Superior temporal gyrus (tissue), 1 donor: ENCODE measurements around the gene HEBP2.

Experiments used
- DNase-seq: peaks from one replicate; pipeline ENCODE4 v3.0.0-alpha.2; 2016; ENCODE audit errors: extremely low spot score

HEBP2 gene

DNA sequence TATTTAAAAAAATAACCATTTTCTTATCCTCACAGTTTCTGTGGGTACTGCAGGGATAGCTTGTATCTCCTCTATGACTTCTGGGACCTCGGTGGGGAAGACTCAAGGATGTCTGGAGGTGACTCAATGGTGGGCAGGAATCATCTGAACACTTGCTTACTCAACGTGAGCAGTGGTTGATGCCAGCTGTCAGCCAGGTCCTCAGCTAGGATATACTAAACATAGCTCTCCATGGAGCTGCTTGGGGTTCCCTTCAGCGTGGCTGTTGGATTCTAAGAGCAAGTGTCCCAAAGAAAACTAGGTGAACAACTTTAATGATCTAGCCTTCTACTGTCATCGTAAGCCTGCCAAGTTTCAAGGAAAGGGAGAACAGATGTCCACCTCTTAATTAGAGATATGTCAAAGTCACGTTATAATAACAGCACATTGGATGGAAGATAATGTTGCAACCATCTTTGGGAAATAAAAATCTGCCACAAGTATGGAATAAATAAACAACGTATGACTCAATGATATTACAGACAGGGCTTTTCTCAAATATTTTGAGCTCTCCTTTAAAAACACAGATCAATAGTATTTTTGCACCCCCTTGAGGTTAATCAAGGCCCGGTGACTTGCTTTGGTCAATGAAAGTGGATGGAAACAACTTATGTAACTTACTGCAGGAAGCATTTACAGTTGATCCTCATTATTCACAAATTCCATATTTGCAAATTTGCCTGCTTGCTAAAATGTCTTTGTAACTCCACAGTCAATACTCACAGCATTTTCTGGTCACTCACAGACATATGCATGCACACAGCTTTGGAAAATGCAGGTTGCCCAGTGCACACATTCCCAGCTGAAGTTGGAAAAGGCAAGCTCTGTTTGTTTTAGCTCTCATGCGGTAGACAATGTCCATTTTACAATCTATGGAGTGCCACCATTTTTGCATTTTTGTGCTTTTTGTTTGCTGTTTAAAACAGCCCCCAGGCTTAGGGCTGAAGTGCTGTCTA, 6.6 kb upstream of the HEBP2 start:
- no peak for DNase-seq

DNA sequence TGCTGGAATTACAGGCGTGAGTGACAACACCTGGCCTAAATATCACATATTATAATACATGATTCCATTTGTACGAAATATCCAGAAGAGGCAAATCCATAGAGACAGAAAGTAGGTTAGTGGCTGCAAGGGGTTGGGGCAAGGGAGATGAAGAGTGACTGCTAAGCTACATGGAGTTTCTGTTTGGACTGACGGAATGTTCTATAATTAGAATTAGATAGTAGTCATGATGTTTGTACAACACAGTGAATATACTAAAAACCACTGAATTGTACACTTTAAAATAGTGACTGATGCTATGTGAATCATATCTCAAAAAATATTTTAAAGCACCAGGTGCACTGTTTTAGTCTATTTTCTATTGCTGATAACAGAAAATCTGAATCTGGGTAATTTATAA, 3.7 kb upstream of the HEBP2 start:
- DNase-seq, result no peak

DNA sequence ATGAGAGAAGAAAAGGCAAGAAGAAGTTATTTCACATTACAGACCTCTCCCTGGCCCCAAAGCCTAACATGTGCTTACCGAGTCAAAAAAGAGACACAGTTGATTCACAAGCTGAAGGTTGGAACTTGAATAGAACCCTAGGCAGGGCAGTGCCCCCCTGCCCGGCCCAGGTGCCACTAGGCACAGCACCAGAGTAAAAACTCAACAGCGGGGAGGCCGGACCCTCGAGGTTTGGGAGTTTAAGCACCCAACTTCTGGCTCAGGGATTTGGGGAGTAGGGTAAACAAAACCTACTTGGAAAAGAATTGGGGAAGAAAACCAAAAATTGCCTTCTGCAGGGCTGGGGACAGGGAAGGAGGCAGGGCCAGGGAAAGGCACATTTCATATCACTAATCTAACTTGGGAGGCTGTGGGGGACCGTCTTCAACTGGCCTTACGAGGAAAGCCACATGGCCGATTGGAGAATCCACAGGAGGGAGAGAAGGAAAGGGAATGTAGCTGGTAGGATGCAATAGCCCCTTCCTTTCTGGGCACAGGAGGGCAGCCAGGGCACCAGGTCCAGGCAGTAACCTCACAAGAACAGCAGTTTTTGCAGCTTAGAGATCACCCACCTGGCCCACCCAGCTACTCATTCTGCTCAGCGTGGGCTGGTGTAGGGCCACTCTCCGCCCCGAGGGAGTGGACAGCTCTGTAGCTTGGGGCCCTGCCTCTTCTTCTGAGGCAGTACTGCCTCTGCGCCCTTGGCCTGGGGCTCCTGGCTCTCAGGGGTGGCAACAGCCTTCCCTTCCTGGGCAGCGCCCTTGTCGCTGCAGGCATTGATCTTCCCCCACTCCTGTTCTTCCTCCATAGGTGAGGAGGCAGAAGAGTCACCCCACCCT, 1.8 kb upstream of the HEBP2 start:
- no peak for DNase-seq

DNA sequence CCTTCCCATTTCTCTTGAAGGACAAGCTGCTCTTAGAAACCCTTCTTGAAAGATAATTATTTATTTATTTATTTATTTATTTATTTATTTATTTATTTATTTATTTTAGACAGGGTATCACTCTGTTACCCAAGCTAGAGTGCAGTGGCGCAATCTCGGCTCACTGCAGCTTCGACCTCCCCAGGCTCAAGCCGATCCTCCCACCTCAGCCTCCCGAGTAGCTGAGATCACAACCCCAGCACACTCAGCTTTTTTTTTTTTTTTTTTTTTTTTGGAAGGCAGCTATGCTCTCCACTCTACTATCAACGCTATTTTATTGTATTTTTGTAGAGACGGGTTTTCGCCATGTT, 1.2 kb upstream of the HEBP2 start:
- DNase-seq, result no peak

DNA sequence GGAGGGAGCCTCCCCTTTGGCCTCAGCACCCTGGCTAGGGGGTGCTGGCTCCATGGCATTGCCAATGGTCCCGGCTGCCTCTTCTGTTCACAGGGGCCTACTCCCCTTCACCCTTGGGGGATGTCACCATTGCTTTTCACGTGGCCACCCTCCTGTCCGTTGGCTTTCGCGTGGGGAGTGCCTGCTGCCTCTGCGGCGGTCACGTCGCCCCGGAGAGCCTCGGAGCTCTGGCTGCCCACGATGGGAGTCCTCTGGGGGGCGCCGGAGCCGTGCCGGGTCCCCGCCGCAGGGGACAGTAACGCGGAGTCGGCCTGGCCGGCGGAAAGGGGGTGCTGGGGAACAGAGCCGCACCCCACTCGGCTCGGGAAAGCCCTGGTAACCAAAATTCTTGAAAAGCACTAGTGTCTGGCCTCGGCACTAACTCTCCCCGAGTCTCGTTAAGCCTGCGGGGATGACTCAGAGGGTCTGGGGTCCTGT, 661 bp upstream of the HEBP2 start:
- no peak for DNase-seq

DNA sequence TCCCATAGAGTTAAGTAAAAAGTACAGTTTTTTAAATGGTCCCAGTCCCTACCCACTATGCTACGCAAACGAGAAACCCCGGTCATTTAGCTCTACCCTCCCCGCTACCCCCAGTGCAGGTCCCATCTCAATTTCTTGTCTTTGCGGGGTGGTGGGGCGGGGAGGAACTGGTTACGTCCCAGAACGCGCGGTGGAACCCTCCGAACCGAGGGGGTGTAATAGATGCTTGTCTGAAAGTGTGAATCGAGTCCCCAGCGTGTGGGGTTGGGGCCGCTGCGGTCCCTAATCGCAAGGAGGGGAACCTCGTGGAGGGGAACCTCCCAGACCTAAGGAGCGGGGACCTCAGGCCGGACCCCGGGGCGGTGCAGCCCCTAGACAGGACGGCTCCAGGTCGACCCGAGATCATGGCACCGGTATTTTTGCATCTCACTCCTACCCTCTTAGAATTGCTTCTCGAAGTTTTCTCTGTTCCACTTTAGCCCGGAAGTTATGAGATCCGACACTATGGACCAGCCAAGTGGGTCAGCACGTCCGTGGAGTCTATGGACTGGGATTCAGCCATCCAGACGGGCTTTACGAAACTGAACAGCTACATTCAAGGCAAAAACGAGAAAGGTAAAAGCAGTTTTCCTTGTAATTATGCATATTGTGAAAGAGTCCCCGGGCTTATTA, 779 bp downstream of the HEBP2 start:
- no peak for DNase-seq

DNA sequence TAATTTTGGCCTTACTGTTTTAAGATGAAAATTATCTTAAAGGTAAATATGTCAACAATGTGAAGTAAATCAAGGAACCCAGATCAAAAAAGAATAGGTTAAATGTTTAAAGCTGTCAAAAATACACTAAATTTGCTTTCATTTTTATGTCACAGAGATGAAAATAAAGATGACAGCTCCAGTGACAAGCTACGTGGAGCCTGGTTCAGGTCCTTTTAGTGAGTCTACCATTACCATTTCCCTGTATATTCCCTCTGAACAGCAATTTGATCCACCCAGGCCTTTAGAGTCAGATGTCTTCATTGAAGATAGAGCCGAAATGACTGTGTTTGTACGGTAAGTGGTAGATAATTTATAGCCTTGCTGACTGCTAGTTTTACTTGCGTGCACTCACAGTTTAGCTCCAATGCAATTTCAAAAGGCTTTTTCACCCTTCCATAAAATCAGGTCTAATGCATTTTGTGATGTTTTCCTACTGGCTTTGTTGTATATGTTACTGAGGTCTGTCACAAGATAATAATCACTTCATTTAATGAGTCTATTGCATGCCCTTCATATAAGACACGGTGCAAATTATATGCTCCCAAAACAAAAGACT, 1.9 kb downstream of the HEBP2 start:
- no peak for DNase-seq

DNA sequence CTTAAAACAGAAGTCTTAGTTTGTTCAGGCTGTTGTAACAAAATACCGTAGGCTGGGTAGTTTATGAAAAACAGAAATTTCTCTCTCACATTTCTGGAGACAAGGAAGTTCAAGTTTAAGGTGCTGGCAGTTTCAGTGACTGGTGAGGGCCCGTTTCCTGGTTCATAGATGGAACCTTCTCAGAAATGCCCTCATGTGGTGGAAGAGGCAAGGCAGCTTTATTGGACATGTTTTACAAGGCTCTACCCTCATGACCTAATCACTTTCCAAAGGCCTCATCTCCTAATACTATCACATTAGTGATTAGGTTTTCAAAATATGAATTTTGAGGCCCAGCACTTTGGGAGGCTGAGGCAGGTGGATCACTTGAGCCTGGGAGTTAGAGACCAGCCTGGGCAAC, 2.4 kb downstream of the HEBP2 start:
- DNase-seq, result no peak

DNA sequence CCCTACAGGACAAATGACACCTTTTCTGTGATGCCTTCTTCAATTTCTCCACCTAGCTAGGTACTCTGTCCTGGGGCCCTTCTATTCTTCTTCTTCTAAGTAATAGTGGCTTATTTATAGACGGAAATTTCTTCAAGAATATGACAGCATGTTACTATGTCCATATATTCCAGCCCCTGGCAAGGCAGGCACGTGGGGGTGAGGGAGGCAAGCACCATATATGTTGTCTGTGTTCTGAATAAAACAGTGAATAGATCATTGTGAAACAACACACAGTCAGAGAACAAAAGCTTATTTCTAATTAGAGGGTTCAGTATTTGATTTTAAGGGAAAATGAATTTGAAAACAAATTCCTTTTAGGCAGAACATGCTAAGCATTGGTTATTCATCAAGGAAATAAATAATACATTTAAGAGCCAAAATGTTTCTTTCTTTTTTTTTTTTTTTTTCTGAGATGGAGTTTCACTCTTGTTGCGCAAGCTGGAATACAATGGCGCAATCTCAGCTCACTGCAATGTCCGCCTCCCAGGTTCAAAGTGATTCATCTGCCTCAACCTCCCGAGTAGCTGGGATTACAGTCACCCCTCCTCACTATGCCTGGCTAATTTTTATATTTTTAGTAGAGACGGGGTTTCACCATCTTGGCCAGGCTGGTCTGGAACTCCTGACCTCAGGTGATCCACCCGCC, 6.2 kb downstream of the HEBP2 start:
- DNase-seq, result no peak

DNA sequence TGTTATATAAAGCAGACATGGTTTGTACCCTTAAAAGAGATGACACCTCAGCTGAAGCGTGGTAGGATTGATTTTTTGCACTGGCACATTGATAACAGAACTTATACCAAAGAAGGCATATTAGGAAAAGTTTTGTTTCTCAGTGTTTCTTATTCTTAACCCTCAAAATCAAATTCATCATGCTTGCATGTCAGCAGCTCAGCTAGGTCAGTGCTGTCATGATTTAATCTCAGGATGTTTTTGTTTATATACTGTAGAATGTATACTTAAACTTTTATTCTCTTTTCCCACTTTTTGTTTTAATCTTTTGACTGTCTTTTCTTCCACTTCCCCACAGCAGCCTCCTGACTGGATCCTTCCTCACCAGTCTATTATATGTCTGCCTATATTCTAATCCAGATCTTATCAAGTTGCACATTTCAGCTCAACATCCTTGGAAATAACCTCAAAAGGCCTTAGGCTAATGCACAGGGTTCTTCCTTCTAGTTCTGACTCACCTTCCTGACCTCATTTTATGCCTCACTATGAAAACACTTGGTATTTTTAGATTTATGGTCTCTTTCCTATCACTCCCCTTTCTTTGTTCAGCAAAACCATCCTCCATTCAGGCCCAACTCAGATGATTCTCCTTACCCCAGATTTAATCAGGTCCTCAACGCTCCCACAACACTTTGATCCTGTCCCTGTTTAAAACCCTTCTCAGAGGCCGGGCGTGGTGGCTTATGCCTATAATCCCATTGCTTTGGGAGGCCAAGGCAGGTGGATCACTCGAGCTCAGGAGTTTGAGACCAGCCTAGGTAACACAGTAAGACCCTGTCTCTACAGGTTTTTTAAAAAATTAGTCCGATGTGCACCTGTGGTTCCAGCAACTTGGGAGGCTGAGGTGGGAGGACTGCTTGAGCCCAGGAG, 7.2 kb downstream of the HEBP2 start:
- DNase-seq, result no peak

DNA sequence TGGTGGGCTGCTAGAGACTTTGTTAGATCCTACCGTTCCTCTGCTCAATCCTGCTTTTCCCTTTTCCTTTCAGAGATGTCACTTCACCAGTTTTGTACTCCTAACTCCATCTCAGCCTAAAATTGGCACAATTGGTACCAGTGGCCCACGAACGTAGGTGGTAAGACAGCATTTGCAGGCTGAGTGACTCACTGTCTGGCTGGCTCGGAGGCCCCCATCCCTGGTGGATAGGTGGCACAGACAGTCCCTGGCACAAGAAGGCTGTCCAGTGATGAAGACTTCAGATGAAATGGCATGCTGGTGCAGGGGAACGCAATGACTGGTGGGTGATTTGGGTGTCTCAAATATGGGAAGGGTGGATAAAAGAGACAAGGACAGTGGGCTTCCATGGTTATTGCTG, 11.1 kb downstream of the HEBP2 start:
- no peak for DNase-seq

DNA sequence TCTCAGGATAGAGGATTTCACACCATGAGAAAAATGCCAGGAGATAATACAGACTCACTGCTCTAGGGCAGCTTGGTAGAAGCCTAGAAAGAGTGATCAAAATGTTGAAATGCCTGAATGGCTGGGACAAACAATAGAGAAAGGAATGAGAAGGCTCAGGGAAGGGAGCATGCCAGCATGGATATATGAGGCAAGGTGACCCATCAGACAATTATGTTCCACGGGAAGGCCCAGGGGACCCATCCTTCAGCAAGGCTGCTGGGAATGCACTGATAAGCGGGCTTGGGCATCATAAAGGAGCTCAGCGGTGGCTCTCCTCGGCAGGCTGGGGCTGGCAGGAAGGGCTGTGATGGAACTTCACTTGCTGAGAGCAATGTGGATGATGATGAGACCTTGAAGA, 12.2 kb downstream of the HEBP2 start:
- DNase-seq, result no peak

DNA sequence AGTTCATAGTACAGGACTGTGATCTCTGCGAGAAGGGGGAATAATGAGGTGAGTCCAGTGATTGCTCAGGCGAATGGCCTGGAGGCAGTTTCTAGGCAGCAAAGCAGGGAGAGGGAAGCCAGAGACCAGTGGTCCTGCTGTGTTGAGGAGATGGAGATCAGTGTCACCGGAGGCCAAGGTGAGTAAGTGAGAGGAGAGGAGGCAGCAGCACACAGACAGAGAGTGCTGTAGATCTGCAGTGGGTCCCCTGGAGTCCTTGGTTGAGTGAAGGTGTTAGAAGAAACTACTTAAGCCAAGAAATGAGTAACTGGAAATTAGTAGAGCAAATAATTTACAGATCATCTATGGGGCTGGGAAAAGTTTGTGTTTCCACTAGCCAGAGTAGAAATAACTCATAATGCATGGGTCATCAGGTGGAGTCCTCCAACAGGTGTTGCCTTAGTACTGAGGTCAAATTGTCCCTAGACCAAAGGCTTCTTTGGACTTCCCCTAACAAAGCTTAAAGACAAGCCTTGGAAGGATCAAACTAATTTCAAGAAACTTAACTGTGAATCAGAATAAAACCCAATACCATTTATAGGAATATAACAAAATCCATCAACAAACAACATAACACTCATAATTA, 13.6 kb downstream of the HEBP2 start:
- no peak for DNase-seq

DNA sequence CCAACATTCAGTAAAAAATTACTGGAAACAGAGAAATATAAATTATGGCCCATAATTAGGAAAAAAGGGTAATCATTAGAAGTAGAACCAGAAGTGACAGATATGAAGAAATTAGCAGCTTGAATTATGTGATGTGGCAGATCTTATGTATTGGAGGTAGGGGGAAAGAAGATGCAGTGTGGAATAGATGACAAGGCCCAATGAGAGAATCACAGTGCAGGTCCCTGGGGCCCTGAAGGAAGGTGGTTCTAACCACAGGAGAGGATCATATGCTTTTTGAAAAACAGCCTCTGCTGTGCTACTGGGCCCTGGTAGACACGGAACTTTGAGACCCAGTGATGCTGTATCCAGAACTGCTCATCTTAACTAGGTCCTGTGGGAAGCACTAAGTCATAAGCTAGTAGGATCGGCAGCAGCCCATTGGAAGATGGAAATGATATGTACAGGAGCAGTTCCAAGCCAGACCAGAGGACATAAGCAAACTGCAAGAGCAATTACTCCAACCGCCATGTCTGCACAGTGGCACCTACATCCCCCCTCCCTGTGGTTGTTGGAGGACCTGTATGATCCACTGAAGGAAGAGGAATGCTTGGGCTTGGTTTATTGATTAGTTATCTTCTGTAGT, 14.2 kb downstream of the HEBP2 start:
- no peak for DNase-seq

DNA sequence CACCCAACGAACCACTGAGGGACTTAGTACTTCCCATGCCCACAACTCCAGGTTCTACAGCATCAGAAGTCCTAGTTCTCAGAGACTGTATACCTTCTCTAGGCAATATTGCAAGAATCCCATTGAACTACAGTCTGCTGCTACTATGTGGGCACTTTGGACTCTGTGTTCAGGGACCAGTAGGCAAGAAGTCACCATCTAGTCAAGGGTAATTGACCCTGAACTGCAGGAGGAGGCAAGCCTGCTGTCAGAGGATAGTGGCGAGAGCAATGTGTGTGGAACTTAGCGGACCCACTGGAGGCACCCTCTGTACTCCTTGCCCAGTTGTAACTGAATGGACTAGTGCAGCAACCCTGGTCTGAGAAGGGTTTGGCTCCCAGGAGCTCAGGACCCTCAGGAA, 15.7 kb downstream of the HEBP2 start:
- no peak for DNase-seq

DNA sequence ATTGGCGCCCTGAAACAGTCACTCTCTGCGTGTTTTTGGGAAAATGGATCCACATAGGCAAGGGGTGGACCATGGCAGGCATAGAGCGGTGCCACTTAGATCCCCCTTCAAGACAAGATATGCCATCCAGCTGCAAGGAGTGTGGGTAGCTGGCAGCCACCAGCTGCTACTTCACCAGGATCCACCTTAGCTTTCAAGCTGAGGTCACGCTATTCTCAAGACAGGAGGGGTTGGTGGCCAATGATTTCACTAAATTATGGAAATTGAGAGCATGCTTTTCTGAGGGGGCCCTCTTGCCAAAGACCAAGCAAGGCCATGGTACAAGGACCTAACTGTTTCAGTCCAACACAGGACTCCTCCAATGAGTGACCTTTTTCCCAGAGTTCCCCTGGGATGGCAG, 16.3 kb downstream of the HEBP2 start:
- DNase-seq, result no peak

DNA sequence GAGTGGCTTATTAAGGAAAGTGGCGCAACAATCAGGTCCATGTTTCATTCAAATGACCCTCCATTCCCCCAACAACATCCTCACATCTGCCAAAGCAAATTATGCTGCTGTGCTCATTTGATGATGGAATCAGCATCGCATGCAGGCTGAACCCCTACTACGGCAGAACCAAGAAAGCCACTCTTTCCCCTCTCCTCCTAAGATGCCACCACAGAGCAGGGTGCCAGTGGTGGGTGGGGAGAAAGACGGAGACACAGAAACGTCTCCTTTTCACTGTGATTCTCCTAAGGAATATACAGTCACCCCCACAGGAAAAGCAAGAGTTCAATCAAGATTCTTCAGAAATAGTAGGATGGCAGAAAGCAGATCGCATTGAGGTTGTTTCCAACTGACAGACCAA, 17.1 kb downstream of the HEBP2 start:
- DNase-seq, result no peak

DNA sequence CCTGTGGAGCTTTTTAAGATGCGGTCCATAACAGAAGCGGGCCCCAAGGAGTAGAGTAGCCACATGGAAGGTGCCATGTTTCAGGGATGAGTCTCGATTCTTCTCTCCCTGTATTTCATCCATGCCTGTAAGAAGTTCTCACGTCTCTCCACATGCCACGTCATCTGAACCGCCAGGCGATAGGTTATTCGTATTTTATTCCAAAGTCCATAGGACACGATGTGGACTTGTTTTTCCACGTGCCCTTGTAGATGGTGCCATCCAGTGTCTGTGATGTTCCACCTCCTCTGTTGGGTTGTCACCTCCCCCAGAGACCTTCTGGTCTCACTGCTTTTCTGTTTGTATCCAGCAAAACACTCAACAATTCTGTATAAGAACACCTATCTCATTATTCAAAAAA, 17.6 kb downstream of the HEBP2 start:
- no peak for DNase-seq

DNA sequence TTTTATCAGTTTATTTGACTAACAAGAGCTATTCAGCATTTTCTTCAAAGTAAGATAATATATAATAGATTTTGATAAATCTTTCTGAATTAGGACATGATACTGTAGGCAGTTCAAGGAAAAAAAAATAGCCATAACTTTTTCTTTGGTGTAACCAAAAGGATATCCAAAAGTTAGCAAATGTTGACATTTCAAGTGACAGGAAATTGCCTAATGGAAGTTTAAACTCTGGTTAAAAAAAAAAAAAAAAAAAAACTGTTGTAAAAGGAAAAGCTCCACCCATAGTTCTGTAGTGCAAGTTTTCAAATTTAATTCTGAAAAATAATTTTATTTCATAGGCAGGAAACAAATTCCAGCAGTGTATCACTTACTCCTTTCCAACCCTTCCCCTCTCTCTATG, 18.8 kb downstream of the HEBP2 start:
- no peak for DNase-seq
